Measurements from ENCODE around the gene CAMK2B.

Gene CAMK2B

DNA sequence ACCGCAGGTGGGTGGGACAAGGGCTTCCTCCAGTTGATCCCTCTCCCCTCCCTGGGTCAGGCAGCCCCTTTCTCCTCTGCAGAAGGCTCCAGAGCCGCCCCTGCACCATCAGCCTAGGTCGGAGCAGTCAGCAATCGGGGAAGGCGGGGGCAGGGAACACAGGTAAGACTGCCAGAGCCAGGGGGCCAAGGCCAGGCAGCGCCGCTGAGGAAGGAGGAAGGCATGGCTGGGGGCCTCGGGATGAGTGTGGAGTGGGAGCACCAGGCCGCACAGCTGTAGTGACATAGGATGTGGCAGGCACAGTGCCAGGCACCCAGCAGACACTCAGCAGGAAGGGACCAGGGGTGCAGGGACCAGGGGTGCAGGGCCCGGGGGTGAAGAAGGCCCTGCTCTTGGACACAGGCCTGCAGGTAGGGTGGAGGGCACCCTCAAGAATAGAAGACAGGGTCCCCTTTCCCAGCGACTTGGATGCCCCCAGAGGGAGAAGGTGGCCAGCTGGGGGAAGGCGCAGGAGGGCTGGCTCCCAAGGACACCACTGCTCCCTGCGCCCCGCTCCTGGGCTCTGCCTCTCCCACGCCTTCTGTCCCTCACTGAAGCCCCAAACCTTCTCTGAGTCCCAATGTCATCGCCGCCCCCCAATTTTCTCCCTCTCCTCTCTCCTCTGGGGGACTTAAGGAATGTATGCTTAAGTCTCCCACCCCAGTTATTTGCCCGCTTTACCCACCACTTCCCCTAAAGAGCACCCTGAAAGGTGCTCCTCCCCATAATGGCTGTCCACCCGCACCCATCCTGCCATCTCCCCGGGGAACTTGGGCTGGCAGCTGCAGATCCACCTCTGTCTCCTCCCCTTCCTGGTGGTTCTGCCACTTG lies 38.5 kb downstream of the CAMK2B start:
- DNase-seq: no peak

DNA sequence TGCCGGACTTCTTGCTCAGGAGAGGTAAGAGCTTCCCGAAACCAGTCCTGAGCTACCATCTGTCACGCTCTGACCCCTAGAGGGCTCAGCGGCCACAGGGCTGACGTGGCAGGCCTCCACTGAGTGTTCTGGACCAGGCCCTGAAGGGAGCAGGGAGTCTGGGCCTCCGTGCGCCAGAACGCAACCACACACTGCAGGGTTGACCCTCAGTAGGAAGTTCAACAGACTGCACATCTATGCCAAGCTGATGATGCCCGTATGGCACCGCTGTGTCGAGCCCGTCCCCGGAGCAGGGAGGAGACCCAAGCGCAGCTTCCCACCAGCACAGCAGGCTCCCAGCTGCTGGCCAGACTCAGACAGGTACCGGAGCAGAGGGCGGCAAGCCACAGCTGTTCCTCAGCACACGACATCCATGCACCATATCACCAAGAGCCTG lies 39.2 kb downstream of the CAMK2B start:
- DNase-seq: no peak

DNA sequence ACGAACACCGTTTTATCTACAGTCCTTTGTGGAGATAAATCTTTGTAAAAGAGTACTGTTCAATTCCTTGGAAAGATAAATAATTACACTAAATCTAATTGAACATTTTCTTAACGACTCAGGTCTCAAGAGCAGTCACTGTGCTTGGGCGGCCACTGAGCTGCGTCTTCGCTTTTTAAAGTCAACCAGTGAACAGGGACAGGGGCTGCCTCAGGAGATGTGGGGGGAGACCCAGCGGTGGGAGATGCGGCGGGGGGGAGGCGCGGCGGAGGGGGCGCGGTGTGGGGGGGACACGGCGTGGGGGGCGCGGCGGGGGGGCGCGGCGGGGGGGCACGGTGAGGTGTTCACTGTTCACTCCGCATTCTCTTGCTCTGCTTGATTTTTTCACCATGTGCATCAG lies 39.8 kb downstream of the CAMK2B start:
- DNase-seq: no peak

DNA sequence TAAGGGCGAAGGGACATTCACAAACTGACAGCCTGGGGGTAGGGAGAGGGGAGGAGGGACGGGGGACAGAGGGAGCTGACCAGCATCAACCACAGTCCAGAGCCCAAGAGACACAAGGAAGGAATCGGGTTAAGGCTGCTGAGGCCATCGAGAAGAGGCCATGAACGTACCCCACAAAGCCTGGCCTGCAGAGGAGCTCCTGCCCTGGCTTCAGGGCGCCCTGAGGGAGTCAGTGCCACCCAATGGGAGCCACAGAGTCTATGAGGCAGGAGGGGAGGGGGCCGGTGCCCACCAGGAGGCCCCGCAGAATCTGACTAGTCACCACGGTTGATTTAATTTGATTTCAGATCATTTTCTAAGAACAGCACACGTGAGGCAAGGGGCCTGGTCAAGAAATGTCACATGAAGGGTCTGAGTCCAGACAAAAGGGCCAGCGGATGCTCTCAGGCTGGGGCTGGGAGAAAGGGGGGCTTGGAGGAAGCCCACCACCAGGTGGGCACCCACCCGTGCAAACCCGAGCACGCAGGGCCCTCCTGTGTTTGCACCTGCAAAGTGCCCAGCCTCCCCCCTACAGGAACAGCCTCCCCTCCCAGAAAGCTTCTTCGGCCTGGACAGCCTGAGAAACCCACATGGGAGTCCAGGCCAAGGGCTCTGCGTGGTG lies 40.4 kb downstream of the CAMK2B start:
- no peak for DNase-seq

DNA sequence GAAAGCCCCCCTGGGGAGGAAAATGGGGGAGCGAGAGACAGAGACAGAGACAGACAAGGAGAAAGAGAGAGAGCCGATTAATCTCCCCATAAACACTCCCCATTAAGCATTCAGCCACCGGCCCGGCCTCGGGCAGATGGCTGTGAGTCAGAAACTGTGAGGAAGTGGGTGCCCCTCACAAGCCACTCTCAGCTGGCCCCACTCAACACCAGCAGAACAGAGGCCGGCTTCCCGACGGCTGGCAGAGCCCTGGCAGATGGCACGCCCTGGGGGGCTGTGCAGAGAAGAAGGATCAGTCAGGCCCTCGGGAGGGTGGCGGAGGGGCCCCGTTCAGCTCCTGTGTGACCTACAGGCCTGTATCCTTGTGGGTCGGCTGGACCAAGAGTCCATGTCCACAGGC lies 41.2 kb downstream of the CAMK2B start:
- no peak for DNase-seq

DNA sequence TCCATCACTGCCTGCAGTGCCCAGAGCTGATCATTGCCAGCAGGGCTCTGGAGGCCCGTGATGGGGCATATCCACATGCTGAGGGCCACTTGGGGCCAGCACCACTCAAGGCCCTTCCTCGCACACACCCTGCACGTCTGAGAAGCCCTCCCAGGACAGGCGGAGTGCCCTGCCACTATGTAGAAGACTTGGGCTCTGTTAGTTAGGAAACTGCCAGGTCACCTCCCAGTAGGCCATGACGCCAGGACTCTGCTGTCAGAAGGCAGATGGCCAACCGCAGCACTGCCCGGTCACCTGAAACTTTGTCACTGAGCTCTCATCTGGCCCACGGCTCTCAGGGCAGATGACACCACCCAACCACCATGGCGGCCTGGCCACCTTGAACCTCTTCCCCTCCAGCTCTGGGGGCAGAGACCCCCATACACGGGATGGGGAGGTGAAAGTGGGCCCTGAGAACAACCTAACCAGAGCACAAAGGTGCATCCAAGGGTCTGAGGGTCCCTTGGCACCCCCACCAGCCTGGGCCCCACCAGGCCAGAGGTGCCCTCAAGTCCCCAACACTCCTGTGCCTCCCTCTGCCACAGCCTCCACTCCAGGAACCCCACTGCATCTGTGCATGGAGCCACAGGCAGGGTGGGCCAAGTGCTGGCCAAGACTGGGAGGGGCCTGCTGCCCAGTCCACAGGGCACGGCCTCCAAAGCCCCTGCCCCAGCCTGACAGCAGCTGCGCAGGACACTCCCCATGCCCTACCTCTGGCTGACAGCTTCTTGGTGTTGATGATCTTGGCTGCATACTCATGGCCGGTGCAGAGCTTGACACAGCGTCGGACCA lies 41.8 kb downstream of the CAMK2B start:
- DNase-seq: no peak

DNA sequence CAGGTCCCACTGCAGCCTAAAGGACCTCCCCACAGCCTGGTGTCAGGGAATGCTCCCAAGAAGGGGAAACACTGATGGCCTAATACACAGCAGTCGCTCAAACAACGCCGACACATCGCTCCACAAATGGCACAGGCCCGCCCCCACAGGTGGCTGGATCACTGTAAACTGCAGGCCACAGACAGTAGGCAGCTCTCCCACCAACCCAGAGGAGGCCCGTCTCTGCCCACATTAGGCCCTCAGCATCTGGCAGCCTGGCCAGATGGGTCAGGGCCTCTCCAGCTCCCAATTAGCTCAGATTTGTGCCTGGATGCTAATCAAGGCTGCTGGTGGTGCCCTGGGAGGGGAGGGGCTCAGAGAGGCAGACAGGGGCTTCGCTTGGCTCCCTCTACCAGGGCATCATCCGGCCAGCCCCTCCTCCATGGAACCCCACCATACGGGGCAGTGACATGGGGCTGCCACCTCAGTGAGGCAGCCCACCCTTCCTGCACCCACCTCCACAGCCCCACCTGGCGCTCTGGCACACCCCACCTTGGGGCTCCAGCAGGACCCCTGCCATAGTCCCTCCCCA lies 42.7 kb downstream of the CAMK2B start:
- no peak for DNase-seq

DNA sequence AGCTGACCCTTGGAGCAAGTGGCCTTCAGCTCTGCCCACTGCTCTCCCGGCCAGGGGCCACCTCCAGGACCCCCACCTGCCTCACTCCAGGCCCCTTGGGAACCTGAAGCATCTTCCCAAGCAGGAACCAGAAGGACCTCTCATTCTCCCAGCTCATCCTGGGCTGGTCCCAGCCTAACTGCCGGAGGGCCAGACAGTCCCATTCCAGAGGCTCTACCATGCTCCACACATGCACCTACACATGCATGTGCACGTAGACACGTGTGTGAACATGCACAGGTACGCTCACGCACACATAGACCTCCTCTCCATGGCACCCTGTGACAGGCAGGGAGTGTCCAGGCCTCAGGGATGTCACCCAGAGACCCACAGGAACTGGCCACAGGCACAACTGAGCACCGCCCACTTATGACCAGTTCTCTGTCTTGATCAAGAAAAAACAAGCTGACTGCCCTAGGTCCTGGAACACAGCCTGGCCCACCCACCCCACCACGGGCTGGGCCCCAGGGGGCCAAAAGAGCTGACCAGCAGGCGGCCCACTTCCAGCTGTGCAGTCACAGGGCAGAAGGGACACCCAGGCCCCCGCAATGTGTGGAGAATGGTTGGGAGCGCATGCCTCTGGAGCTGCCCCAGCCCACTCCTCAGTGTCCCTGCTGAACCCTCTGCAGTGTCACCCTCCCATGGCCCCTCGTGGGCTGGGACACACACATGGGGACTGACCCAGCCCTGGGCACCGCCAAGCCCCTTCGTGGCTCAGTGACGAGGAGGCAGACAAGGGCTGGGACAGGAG lies 43.4 kb downstream of the CAMK2B start:
- DNase-seq: no peak

DNA sequence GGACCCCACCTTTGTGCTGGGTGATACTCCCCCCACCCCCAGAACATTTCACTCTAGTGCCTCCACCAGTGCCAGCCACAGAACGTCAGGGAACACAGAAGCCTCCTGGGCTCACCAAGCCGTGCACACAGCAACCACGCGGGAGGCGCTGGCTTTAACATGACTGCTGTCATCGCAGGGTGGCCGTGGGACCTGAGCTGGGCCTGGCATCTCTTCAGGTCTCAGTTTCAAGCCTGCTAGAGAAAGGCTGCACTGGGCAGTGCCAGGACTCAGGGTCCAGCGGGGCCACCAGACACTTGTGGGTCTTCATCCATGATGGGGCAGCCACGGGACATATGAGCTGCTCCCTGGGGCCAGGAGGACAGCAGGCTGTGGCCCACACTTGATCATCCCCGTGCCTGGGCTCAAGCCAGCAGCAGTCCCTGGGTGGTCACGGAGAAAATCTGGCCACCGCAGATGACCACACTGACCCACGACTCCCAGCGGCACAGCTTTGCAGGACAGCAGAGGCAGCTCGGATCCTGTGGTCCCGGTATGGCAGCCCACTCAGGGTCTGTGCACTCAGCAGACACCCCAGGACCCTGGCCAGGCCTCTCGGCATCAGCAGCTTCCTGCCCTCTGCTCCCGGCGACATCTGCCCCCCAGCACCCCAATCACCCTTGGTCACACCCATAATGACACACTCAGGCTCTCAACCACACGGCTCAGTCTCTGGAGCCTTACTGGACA lies 44.2 kb downstream of the CAMK2B start:
- no peak for DNase-seq

DNA sequence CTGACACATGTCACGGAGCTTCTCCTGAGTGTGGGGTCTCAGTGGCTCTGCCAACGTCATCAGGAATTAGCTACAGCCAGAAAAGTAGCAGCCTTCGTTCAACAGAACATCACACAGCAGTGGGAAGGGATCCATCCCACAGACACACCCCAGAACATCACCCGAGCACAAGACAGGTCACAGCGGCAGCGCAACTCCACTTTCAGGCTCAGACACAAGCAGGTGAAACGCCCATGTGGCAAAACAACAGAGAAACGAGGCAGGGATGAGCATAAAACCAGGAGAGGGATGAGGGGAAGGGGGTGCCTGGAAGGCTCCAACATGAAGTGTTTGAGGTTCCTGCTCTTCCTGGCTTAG lies 44.8 kb downstream of the CAMK2B start:
- DNase-seq: no peak

DNA sequence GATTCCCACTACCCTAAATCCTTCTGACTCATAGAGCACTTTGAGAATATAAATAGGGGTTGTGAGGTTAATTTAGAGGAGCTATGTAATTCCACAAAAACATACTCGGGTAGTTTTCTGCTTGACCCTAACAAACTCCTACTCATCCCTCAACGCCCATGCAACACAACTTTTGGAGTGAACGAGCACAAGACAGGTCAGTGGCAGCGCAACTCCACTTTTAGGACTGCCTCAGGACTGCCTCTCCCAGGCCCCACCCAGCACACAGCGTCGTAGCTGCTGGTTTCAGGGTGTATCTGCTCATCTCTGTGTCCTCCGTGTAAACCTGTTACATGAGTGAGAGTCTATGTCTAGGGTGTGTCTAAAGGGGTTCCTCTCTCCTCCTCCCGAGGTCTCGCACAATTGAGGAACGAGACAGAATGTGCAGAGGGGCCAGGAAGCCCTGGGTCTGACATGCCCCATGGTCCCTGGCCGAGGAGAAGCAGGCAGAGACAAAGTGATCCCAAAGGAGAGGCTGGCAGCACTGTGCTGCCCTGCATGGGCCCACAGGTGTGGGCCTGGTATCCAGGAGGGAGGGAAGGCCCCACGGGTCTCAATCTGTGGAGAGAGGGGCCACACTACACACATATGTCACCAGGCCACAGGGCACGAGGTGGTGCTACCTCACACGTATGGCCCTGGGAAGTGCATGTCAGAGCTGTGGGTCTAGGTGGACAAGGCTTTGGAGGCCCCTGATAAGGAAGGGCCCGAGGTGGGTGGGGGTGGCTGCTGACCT lies 45.5 kb downstream of the CAMK2B start:
- no peak for DNase-seq

DNA sequence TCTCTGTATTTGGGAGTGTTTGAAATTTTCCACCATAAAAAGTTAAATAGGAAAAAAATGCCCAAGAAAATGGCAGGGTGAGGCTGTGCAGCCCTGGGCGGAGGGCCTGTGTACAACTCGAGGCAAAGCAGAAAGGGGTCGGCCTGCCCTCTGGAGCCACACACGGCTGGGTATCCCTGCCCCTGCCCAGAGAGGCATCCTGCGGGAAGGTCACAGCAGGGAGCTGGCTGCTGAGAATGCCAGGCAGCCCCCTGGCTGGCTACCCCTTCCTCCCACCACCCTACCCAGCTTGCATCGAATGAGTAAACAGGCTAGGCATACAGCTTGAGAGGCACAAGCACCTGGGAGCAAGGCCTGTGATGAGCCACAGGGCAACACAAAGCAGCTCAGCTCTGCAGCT lies 46.1 kb downstream of the CAMK2B start:
- DNase-seq: no peak

DNA sequence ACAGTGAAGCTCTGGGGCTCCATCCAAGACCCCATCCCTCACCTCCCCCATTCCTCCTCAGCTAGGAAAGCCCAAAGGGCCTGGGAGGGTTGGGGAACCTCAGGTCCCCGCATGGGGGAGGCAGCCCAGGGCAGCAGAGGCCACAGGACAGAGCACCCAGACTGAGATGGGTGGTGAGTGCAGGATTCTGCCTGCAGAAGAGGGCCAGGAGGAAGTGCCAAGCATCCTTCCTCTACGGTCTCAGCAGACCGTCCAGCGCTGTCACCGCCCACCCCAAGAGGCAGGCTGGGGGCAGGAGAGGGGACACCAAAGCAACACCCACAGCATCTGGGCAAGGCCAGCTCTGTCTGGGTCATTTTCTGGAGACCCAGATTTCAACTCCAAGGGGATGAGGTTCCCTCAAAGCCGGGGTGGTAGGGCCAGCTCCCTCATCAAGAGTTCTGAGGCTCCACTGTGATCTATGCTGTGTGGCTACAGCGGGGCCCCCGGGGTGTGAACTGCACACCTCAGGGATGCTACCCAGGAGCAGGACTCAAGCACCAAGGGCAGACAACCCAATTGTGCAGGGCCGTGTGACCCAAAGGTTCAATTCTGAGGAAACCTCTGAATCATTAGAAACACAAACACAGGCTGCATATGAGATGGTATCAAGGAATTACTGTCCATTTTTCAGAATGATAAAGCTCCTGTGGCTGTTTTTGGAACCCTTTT lies 46.8 kb downstream of the CAMK2B start:
- DNase-seq: no peak

DNA sequence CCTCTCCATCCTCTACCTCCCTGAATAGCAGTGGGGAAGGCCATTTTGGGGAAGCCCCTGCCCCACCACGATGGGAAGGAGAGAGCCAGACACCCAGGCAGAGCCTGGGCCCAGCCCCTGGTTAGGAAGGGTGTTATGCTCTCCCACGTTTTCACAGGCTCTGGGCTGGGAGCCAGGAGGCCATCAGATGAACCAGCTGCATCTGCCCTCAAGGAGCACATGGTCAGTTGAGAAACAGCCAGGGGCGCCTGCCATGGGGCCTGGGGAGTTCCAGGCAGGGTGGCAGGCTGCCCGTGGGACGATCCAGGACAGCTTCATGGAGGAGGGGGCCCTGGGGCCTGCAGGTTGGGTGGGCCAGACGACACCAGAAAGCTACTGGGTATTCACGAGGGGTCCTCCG lies 47.5 kb downstream of the CAMK2B start:
- DNase-seq: no peak

DNA sequence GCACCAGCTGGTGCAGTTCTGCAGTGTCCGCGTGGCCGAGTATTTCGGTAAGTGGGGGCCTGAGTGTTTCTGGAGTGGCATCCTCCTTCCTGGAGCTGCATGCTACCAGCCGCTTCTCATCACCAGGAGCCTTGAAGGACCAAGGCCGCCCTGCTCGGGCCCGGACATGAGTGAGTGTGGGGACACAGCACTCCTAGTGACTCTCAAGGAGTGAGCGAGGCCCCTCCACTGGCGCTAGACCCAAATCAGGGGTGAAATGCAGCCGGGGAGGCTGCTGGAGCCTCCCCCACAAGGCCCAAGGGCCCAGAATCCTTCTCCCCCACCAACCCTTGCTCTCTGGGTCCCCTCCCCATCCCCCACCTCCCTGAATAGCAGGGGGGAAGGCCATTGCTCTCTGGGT lies 48.0 kb downstream of the CAMK2B start:
- no peak for DNase-seq

DNA sequence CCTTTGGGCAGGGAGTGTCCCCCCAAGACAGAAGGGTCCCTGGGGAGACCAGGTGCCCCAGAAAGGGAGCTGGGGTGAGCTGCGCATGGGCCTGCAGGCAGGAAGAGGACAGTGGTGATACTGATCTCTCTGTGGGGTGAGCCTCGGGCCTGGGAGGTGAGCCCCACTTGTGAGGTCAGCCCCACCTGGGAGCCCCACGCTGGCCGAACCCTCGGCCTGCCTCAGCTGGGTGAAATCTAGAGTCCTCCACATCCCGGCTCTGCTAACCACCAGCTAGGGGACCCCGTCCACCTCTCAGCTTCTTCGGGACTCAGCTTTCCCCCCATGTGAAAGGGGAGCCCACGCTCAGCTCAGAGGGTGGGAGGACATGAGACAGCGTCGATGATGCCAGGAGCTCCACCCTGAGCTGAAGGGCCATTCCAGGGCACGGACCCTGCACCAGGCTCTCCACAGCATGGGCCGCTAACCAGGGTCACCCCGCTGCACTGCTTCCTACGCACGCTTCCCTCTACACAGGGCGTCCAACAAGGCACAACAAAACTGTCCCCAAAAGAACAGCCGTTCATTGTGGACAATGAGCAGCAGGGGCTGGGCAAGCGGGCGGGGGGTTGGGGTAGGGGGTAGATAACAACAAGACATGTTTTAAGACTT lies 48.7 kb downstream of the CAMK2B start:
- no peak for DNase-seq

DNA sequence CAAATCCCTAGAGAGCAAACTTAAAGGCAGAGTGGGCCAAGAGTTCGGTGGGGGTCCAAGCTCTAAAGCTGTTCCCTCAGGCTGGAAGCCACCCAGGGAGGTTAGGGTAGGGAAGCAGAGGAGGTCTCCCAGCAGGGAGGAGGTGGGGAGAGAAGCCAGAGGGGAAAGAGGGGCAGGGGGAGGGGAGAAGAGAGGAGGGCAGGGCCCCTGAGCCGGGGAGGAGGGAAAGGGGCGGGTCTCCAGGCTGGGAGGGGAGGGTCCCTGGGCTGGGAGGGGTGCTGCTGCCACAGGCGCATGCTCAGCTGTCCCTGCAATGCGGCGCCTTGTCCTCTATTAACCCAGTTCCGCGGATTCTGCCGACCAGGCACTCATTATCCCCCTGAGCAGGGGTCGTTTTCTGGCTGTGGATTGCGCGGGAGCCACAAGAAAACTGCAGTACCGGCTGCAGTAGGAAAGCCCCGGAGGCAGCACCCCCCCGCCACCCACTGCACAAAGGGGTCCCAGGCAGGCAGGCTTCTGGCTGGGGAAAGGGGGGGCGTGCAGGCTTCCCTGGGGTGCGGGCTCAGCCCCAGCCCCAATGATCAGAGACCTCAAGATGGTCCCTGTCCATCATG lies 49.3 kb downstream of the CAMK2B start:
- no peak for DNase-seq

DNA sequence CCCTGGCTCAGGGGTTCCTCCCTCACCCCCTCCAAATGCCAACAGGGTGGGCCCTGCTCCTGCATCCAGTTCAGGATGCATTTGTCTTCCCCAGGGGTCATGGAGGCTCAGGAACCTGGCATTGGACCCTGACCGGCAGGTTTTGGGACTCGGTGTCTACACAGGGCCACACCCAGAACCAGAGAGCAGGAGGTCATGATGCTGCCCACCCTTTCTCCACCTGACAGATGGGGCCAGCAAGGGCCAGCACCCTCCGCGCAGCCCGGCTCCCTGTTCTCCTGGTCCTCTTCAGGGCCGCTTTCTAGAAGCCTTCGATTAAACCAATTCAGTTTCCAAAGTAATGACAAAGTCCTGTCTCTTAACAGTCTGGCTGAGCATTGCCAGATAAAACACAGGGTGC lies 50.2 kb downstream of the CAMK2B start:
- no peak for DNase-seq

DNA sequence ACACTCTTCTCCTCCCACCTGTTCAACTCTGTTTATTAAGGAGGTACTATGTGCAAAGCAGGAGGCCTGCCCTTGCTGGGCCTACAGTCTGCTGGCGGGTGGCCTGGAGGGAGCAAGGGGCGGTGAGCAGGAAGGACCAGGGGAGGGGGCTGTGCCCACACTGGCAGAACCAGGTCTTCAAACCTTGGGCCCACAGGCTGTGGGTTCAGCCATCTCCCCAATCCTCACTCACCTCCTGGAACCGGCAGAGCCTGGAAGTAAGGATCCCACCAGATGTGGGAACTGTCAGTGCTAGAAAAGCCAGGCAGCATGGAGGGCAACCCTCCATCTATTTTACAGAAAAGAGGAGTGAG lies 50.8 kb downstream of the CAMK2B start:
- DNase-seq: no peak
